Stimulated activated CD8-positive, alpha-beta memory T cell treated with anti-CD3 and anti-CD28 coated beads, Interleukin-15, amount 100 ng/mL, for 4 hours (primary cell): ENCODE data around the gene ITGB5.
"Not testable (repeated sequence)": the region's sequence is repeated elsewhere in the genome, so short reads cannot be mapped to it uniquely, and the experiment has no call there.

ENCODE experiments used
- DNase-seq, 2 donors: peaks; one replicate each; pipeline ENCODE4 v3.0.0-alpha.2; 2020; ENCODE audit warnings: low read depth in 2 of 2

Gene ITGB5

DNA sequence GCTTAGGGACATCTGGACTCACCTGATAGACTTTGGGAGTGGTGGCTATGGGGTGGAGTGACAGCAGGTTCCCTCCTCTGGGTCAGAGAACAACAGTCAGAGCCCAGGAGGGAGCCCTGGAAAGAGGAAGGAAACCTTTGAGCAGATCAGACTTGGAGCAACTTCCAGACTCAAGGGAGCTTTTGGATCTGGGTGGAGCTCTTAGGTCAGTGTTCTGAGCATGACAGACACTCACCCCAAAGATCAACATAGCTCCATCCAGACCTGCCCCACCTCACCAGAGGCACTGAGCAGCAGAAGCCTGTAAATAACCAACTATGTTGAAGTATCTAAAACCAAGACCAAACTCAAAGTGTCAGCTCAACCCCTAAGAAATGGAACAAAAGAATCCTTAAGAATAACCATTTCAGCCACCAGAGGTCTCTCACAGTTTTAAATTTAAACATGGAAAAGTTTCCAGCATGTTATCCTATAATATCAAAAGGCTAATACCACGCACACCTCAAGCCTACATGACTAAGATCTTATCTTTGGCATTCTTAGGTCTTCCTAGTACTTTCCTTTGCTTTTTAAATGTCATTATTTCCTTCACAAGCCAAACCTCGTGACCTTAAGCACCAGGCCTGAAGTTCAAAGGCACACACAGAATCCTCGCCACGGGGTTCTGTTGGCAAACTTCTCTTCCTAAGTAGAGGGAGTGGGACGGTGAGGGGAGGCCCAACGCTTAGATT is 100.5 kb downstream of the ITGB5 start:
- DNase-seq = no peak

DNA sequence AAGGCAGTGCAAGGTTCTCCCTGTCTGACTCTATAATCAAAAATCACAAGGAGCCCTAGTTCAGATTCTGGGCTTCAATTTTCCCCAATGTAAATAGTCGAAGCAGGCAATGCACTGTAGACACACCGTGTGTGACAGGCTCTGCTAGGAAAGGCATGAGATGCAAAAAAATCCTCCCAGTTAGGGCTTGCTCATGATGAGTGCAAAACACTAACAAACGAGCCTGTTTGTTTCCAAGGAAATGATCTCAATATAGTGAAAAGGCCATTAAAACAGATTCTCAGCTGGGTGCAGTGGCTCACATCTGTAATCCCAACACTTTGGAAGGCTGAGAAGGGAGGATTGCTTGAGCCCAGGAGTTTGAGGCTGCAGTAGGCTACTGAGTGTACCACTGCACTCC is 101.2 kb downstream of the ITGB5 start:
- DNase-seq = no peak

DNA sequence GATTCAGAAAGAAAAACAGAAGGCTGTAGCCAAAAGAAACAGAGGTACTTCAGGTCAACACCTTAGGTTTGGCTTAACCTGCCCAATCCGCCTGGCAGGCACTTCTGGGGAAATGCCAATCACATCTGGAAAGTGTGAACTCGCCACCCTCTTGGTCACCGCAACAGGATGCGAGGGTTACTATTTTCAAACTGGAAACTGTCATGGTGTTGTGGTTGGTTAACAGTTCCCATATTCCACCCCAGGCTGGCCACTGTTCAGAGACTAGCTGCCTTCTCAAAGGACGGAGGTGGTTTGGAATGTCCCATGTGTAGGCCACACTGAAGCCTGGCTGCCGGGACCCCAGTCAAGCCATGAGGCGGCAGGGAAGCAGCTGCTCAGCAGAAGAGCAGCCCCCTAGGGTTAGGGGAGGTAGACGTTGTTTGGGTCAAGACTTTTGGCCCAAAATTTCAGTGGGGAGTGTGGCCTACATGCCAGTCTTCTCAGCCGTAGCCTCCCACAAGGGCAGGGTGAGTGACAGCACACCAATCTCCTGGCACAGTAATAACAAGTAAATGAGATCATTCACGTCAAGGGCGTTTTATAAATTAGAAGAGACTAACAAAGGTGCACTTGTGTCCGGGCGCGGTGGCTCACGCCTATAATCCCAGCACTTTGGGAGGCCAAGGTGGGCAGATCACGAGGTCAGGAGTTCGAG is 102.3 kb downstream of the ITGB5 start:
- no peak for DNase-seq

DNA sequence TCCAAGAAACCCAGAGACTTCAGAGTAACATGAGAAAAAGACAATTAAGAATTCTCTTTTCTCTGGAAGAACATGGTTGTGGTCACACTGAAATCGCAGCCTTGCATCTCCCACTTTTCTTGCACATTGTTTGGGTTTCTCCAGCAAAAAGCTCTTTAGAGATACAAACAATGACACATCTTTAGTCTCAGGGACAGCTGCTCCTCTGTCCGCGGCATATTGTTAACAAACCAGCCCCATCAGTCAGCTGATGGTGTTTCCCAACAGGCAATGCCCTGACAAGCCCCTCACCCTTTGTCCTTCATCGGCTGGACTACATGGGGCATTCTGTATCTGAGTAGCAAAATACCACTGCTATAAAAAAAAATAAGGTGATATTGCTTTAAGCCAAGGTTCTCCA is 103.5 kb downstream of the ITGB5 start:
- no peak for DNase-seq

DNA sequence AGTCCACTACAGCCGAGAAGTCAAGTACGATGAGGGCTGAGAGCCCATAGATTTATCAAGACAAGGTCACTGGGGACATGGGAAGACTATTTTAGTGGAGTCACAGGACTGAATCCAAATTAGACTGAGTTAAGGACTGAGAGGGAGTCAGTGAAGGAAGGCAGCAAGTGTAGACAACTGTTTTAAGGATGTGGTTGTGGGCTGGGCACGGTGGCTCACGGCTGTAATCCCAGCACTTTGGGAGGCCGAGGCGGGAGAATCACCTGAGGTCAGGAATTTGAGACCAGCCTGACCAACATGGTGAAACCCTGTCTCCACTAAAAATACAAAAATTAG is 104.8 kb downstream of the ITGB5 start:
- DNase-seq = not testable (repeated sequence)

DNA sequence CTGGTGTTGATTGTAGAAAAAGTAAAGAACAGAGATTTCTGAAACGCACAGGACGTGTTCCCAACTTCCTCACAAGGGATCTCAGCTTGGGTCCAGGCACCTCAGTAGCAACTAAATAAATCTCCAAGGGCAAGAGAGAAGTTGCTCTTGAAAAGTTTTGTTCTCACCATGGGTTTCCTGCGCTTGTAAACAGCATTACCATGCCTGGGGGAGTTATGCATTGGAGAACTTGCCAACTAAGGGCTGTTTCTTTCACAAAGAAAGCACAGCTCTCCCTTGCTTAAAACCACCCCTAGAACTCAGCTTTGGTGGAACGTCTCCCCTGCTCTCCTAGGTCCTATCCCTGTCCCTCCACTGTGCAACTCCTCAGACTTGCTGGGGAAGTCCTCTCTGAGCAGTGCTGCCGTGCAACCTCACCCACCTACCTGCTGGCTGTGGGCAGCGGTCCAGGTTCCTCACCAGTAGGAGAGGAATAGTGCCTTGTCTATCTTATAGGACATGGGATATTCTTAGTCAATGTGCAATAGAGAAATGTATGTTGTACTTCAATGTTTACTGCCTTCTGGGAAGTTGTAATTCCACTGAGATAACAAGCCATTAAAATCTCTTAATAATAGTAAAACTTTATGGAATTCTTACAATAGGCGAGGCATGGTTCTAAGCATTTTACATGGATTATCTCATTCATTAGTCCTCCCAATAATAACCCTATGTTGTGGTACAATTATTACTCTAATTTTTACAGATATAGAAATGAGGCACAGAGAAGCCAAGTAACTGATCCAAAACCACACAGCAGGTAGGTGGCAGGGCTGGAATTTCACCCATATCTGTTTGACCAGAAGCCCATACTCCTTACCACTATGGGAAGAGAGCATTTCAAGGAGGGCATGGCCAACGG is 105.4 kb downstream of the ITGB5 start:
- DNase-seq = no peak

DNA sequence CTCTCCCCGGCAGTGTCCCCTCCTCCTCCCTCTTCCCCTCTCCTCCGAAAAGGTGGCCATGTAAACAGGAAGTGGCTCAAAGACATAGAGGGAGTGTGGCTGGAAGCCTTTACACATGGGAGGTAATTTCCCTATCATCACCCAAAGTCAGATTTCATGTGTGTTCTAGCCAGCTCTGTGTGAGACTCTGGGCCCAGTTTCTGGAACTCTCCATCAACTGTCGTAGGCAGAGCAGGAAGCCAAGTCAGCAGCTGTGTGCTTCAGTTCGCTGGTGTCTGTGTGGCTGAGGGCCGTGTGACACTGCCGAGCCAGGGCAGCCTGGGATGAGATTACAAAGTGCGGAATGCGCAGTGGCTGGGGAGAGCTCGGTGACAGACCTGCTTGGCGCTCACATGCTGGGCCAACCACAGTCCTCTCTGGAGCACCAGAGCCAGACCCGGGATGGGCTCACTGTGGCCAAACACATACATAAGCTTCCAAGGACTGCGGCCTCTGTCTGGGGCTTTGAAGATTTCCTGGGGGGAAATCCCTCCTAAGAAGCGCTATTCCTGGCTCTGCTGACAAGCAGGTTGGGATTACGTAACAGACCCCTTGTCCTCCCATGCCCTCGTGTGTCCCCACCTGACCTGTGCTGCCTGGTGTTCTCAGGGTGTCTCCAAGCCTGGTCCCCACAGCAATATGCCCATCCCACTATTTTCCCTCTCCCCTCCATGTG is 106.2 kb downstream of the ITGB5 start:
- DNase-seq = no peak

DNA sequence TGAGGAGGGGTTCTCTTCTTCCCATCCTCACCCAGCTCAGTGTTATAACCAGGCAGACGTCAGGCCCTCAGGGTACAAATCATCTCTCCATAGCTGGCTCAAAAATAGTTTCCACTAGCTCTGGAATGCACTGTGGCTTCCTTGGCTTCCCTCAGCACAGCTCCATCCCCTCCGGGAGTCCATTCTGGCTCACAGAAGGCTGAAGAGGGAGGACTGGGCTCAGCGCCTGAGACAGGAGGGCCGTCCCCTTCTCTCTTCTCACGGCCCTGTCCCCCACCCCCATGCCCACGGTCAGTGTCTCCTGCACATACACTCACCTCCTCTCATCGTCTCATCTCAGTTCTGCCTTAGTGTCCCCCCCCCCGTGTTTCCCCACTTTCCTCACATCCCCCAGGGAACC is 106.8 kb downstream of the ITGB5 start:
- DNase-seq = no peak

DNA sequence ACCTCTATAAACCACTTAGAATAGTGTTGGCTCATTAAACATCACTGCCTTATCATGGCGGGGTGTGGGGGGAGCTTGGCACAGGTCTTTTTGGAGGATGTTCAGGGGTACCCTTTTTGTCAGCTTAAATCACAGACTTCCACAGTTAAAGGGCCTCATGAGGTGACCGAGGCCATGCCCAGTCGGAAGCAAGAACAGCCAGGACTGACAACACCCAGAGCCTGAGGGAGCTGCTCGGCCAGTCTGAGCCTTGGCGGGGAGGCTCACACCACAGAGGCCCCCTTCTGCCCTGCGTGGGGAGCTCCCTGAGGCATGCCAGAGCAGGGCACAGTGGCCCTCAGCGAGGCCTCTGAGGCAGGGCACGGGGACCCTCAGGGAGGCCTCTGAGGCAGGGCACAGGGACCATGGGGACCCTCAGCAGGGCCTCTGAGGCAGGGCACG is 107.4 kb downstream of the ITGB5 start:
- DNase-seq = no peak

DNA sequence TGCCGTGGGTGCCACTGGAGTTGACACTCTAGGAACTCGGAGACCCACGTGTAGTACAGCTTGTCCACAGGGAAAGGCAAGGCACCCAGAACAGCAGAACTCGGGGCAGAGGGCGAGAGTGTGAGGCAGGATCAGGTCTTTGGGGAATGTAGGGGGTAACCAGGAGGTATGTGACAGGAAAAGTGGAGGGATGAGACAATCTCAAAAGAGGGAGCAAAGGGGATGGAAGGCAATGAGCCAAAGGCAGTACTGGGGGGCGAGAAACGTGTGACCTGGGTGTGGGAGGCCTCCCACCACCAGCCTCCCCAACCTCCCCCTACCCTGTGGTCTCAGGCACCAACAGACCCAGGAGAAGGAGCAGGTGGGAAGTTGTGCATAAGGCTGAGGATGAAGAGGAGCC is 108.0 kb downstream of the ITGB5 start:
- DNase-seq = no peak

DNA sequence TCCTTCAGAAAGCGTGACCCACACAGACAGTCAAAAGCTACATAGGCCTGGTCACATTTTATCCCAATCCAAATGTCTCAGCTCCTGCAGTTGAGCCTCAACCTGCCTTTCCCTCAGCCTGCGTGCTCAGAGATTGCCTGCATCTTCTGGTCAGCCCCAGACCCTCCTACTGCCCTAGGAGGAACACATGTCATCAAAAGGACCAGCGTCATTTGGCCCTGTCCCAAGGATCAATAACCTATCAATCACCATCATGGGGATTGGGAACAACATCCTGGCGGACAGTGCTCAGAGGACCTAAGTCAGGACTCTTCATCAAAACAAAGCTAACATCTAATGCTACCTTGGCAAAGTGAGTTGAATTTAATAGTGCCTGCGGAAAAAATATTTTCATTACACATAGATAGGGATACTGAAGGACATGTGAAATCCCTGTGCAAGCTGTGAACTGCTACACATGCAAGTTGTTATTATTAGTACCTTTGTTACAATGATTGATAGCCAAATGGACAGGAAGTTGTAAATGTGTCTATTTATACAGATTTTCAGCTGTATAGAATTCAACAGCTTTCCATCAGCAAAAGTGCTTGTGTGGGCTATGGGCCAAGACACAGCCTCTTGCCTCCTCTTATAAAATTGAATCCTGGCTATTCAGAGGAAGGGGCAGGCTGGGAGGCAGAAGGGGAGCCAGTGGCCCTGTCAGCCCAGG is 109.2 kb downstream of the ITGB5 start:
- no peak for DNase-seq

DNA sequence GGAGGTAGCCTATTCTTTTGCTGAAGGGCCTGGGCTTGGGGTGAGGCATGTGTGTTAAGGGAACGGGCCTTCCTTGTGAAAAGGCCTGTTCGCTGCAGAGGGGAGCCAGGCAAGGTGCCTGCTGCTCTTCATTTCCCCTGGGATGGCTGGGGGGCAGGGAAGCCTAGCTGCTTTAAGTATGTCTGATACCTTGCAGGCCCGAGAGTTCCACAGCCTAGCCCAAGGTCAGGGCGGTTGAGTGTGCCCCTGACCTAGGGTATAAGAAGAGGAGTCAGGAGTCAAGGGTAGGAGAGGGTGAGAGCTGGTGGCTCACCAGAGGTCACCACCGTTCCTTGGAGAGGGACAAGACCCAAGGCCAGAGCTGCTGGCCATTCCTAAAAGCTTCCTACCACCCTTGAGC is 110.3 kb downstream of the ITGB5 start:
- DNase-seq = no peak

DNA sequence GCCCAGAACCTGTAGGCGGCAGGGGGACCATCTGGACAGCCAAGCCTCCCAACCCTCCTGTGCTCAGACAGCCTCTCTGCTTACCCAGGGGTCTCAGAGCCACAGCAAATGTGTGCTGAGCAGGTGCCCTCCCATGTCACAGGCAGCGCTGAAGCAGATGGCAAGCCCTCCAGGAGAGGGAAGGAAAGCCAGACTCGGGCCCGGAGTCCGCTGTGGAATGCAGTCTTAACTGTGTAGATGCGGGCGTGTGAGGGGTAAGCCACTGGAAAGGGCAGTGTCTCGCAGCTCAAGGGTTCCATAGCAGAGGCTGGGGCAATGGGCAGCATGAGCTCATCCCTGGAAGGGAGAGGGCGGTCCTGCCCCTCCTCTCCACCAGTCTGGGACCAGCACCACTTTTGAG is 111.3 kb downstream of the ITGB5 start:
- no peak for DNase-seq

DNA sequence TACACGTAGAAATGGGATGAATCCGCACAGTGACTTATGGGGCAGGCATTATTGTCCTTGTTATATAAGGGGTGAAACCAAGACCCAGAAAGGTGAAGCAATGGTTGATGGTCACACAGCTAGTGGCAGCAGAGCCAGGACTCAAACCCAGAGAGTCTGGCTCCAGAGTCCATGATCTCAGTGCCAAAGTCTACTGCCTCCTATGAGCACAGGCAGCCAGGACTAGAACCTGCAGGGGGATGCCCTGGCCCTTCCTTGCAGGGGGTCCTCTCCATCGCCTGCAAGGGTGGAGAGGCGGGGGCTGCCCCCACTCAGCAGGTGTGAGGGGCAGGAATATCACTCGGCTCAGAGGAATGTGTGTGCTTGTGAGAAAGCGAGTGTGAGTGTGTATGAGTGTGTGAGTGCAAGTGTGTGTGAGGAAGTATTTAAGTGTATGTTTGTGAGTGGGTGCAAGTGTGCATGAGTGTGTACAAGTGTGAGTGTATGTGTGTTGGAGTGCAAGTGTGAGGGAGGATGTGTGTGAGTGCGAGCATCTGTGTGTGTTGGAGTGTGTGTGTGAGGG is 112.2 kb downstream of the ITGB5 start:
- no peak for DNase-seq

DNA sequence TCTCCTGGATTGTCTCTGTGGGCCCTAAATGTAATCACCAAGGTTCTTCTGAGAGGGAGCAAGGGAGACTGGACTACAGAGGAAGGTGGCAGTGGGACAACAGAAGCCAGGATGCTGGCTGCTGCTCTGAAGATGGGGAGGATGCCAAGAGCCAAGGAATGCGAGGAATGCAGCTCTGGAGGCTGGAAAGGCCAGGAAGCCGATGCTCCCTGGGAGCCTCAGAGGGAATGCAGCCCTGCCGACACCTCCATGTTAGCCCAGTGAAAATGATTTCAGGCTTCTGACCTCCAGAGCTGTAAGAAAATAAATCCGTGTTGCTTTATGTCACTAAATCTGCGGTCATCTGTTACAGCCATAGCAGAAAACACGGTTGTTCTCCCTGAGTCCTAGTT is 112.8 kb downstream of the ITGB5 start:
- DNase-seq = no peak

DNA sequence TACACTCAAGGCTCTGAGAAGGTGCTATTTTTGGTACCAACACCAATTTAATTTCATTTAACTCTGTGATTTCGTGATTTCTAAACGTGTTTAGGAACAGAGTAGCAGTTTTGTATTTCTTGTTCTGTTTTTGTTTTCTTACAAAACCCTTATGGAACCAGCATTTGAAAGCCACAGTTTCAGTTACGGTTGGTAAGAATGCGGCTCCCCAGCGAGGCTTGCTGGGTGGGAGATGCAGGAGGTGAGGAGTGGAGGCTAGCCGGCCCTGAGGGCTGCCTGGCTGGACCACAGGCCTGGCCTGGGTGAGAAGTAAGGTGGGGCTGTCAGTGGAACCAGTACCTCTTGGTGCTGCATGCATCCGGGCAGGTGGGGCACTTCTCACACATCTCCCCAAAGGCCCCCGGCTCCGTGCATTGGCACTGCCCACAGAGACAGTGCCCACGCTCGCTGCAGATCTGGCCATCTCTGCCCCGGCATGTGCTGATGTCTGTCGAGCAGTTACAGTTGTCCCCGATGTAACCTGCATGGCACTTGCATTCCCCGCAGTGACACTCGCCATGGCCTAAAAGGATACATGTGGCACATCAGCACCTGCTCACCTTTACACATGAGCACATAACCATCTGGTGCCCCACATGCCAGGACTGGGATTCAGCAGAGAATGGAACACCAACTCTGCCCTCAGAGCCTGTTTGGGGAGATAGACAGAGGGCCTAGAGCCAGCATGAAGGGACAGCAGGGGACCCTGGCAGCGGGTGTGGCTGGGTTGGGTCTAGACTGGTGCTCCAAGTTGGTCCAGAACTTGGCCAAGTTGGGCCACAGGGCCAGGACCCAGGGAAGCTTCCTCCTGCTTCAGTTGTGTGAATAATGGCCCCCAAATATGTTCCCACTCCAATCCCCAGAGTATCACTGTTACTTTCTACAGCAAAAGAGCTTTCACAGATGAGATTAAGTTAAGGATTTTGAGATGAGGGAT is 113.5 kb downstream of the ITGB5 start:
- no peak for DNase-seq

DNA sequence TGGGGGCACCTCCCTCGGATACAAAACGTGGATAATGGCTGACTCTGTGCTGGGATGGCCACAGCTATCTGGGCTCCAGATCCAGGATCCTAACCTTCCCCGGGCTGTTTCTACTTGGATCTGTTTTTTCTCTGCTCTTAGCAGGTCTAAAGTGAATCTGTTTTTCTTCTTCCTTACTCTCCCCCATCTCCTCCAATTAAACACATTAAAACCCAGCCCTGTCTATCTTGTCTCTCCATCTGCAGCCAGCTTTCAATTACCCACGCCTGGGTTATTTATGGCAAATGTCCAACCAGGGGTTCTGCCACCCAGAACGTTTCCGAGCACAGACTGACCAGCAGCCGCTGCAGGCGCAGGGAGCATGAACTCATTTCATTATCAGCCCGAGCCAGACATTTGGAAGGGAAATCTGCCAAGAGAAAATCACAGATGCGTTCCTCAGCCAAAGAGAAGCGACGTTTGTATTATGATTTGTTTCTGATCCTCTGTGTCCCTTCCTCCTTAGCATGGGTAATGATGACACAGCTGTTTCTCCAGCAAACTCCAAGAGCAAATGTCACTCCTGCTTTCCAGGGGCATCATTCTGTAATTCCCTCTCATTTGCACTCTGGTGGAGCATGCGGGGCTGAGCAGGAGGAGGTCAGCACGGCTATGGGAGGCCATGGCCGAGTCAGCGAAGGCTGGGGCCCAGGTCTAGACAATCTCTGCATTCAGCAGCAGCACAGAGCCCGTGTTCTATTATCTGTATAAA is 114.9 kb downstream of the ITGB5 start:
- no peak for DNase-seq

DNA sequence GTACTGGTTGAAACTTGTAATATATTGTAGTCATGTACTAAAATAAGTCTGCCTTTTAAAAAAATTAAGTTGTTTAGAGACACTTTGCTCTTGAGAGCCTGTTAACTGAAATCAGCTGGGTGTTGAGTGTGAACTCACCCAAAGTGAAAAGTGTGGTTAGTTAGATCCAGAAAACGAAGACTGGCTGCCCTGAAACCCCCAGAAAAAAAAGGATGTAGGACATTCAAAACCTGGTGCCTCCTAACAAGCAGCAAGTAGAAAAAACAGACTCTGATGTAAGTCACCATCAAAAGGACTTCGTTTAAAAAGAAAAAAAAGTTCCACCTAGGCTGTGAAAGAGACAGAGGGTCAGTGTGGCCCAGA is 116.1 kb downstream of the ITGB5 start:
- DNase-seq = no peak
